Breast epithelium (tissue), 3 donors: ENCODE measurements around the gene IL22RA1.

Source experiments
- CTCF ChIP-seq, 3 donors: fragments of 450-650 bp; IDR thresholded peaks; one replicate each; pipeline ENCODE4 v1.5.1; 2016 to 2017; ENCODE audit warnings: antibody characterized with exemption in 3 of 3, mild to moderate bottlenecking in 3 of 3, moderate library complexity in 3 of 3
- POLR2A ChIP-seq: fragments of 450-650 bp; IDR thresholded peaks from one replicate; pipeline ENCODE4 v1.6.1; 2016; ENCODE audit warnings: antibody characterized with exemption, mild to moderate bottlenecking, moderate library complexity
- POLR2AphosphoS5 ChIP-seq, 3 donors: sonication (generic); formaldehyde crosslinking; IDR thresholded peaks; one replicate each; pipeline ENCODE4 v1.6.1; 2017; ENCODE audit warnings: antibody characterized with exemption in 3 of 3

- peak; percentile 90 to 92 (median 90) for TF ChIP-seq CTCF (IDR thresholded peaks at IDR 0.05)
- TF ChIP-seq POLR2AphosphoS5 (IDR thresholded peaks at IDR 0.05), result peak in 2 of 3 donors; percentile 21 to 32
- no peak for TF ChIP-seq POLR2A
These were observed 72.0 kb downstream of the IL22RA1 start for GRCh38 chr1:24070821-24071393.
